ENCODE measurements around the gene ARG1. TPM values are rescaled to one million over a fixed set of nuclear protein-coding genes. Genes with fewer than 3 reads are reported as not detected.

Gene ARG1
- total and polyA plus RNA-seq, 2 of the 4 experiments (the other 2 are of a cell fraction): not detected

- WGBS, 2 experiments (ENCODE audit: extremely low coverage in 2 of 2, insufficient read length in 1 of 2): 100% methylated on average over 2 of the region's 11 CpGs; no CpG with 5 or more reads in 1 of the 2 experiments
- BruUV-seq (replicated peaks): no TSS peak
- H3K36me3 ChIP-seq (ENCODE audit: control insufficient read depth, insufficient read depth, low read length): peaks cover 43% of the 10 kb centered on the region
- dilution Hi-C loops (cut with HindIII; ENCODE audit: low sequenced_read_pairs, unreplicated experiment) (no loop called here), in situ Hi-C loops (cut with MboI; ENCODE audit: low sequenced_read_pairs) (no loop called here), intact Hi-C loops (cut with micrococcal nuclease) (loop anchor here (10.0 kb wide), 1 partner anchor 709 kb away; no protein-coding TSS in a partner anchor)
- DNase-seq (no peak), ATAC-seq (ENCODE audit: low read depth) (no peak)
- no peak overlapping the region for H3K27ac ChIP-seq (ENCODE audit: insufficient read depth, low read length)
- H3K4me1 ChIP-seq (ENCODE audit: control insufficient read depth, insufficient read depth, low read length): no peaks in the 10 kb centered on the region
- H3K9ac ChIP-seq (ENCODE audit: low read depth, low read length): no peak overlapping the region
- no peak overlapping the region for H2AK9ac ChIP-seq (replicated peaks; ENCODE audit: low read depth, low read length, poor library complexity)
- H2BK15ac ChIP-seq (ENCODE audit: low read depth, low read length): no peak overlapping the region
- TF ChIP-seq ELK1 (IDR thresholded peaks at IDR 0.05; ENCODE audit: borderline replicate concordance, low read depth, low read length) (no peak), USF2 (IDR thresholded peaks at IDR 0.05; ENCODE audit: low read depth, low read length) (no peak), SMC3 (IDR thresholded peaks at IDR 0.05; ENCODE audit: low read depth, low read length) (no peak), RFX5 (IDR thresholded peaks at IDR 0.05; ENCODE audit: low read depth, low read length) (no peak), CTCF (conservative IDR thresholded peaks at IDR 0.05; ENCODE audit: low read depth, low read length) (no peak), NFE2L2 (IDR thresholded peaks at IDR 0.05; ENCODE audit: low read depth, low read length) (no peak), RAD21 (IDR thresholded peaks at IDR 0.05; ENCODE audit: low read length) (no peak), MXI1 (IDR thresholded peaks at IDR 0.05; ENCODE audit: borderline replicate concordance, low read depth, low read length) (no peak), MAFK (IDR thresholded peaks at IDR 0.05; ENCODE audit: low read depth, low read length) (no peak), FOS (IDR thresholded peaks at IDR 0.05; ENCODE audit: low read depth, low read length) (no peak), CEBPB (IDR thresholded peaks at IDR 0.05; ENCODE audit: low read depth, low read length) (no peak), RCOR1 (IDR thresholded peaks at IDR 0.05; ENCODE audit: insufficient replicate concordance, low read length) (no peak), POLR2A (IDR thresholded peaks at IDR 0.05; ENCODE audit: low read depth, low read length) (no peak), MAZ (IDR thresholded peaks at IDR 0.05; ENCODE audit: borderline replicate concordance, low read depth, low read length) (no peak), BHLHE40 (IDR thresholded peaks at IDR 0.05; ENCODE audit: low read depth, low read length) (no peak), CHD1 (IDR thresholded peaks at IDR 0.05; ENCODE audit: low read depth, low read length) (no peak)
- no peaks in the 10 kb centered on the region for H3K9me3 ChIP-seq (ENCODE audit: control insufficient read depth, insufficient read depth, low read length)
- no peak overlapping the region for H2AK5ac ChIP-seq (ENCODE audit: low read depth, low read length)
- no peak overlapping the region for H2AFZ ChIP-seq (replicated peaks; ENCODE audit: low read length, poor library complexity)
- peaks cover 0 to 3% of the 10 kb centered on the region in 2 experiments; a peak in 1 of 4 replicates for H3K79me1 ChIP-seq (ENCODE audit: low read depth in 1 of 2, low read length in 2 of 2)
- ChIA-PET POLR2A (ENCODE audit: unreplicated experiment) (no interaction called here), CTCF (no interaction called here)
- no peaks in the 10 kb centered on the region; the same call in 1 of the 2 replicates for H3K9me1 ChIP-seq (ENCODE audit: insufficient read depth, low read length)
- no peak overlapping the region for H2BK20ac ChIP-seq (ENCODE audit: low read depth, low read length)
- no peak overlapping the region for H3K4me3 ChIP-seq (ENCODE audit: insufficient read depth, low read depth, low read length)
- H3K4me2 ChIP-seq (ENCODE audit: low read depth, low read length): no peak overlapping the region
- no peak overlapping the region for H3K18ac ChIP-seq (ENCODE audit: low read depth, low read length)
- H2BK120ac ChIP-seq (ENCODE audit: low read depth, low read length): no peak overlapping the region
- no peak overlapping the region for H3K56ac ChIP-seq (ENCODE audit: extremely low read depth, insufficient read depth, low read length)
- H3K23ac ChIP-seq (ENCODE audit: low read depth, low read length): no peak overlapping the region
- H4K5ac ChIP-seq (ENCODE audit: low read depth, low read length): no peak overlapping the region
- no peak overlapping the region for H2BK5ac ChIP-seq (ENCODE audit: low read depth, low read length, poor library complexity, severe bottlenecking)
- no peaks in the 10 kb centered on the region for H3K27me3 ChIP-seq (ENCODE audit: control insufficient read depth, insufficient read depth, low read length)
- no peak overlapping the region for H4K91ac ChIP-seq (ENCODE audit: insufficient read depth, low read depth, low read length)
- H4K20me1 ChIP-seq (ENCODE audit: insufficient read depth, low read length): no peaks in the 10 kb centered on the region
- H3K14ac ChIP-seq (replicated peaks; ENCODE audit: low read depth, low read length): no peak overlapping the region
- no peak overlapping the region for H3K4ac ChIP-seq (ENCODE audit: low read depth, low read length)
- H4K8ac ChIP-seq (ENCODE audit: low read depth in 2 of 2, low read length in 2 of 2): no peak overlapping the region
Measured at GRCh38 chr6:131594074-131594473, 21.0 kb downstream of the ARG1 start.
